Astrocyte (in vitro differentiated cells and primary cell): ENCODE data around the gene SH2B3. TPM values are rescaled to one million over a fixed set of nuclear protein-coding genes. Genes with fewer than 3 reads are reported as not detected.

ENCODE experiments used
- DNase-seq: peaks from one replicate; pipeline ENCODE4 v3.0.0-alpha.2; 2010; ENCODE audit warnings: low read depth
- FAIRE-seq: peaks from 2 replicates; lab custom pipeline; 2011; peaks lifted over from hg19 to GRCh38; lab: Jason Lieb, UNC
- H2AFZ ChIP-seq: 2 replicates; pipeline ENCODE4 v1.6.0; 2012; ENCODE audit warnings: low read depth, low read length, inconsistent platforms
- H3K27ac ChIP-seq: 2 replicates; pipeline ENCODE4 v1.5.1; 2011; ENCODE audit warnings: low read depth, low read length, inconsistent platforms
- H3K27me3 ChIP-seq: 2 replicates; pipeline ENCODE4 v1.6.0; 2011; ENCODE audit warnings: low read length, inconsistent platforms; ENCODE audit not compliant: insufficient read depth
- H3K36me3 ChIP-seq: 2 replicates; pipeline ENCODE4 v1.5.1; 2011; ENCODE audit warnings: low read length, inconsistent platforms; ENCODE audit not compliant: insufficient read depth
- H3K4me1 ChIP-seq: 2 replicates; pipeline ENCODE4 v1.5.1; 2011; ENCODE audit warnings: low read length, inconsistent platforms; ENCODE audit not compliant: insufficient read depth
- H3K4me2 ChIP-seq: 2 replicates; pipeline ENCODE4 v1.6.0; 2012; ENCODE audit warnings: low read length, inconsistent platforms
- H3K4me3 ChIP-seq: 2 replicates; pipeline ENCODE4 v1.5.1; 2011; ENCODE audit warnings: low read depth, mild to moderate bottlenecking, low read length, inconsistent platforms; ENCODE audit not compliant: insufficient read depth
- H3K79me2 ChIP-seq: 2 replicates; pipeline ENCODE4 v1.6.0; 2012; ENCODE audit warnings: mild to moderate bottlenecking, low read length, inconsistent platforms; ENCODE audit not compliant: insufficient read depth
- H3K9ac ChIP-seq: 2 replicates; pipeline ENCODE4 v1.6.0; 2012; ENCODE audit warnings: mild to moderate bottlenecking, low read length, inconsistent platforms
- H3K9me3 ChIP-seq: 2 replicates; pipeline ENCODE4 v1.5.1; 2012; ENCODE audit warnings: low read depth, mild to moderate bottlenecking, low read length, inconsistent platforms; ENCODE audit not compliant: insufficient read depth
- H4K20me1 ChIP-seq: 2 replicates; pipeline ENCODE4 v1.6.0; 2012; ENCODE audit warnings: low read length, inconsistent platforms; ENCODE audit not compliant: insufficient read depth
- H3K27ac Mint-ChIP-seq: one replicate; pipeline ENCODE4 v1.8.0; 2021; ENCODE audit warnings: mild to moderate bottlenecking, mixed read lengths; ENCODE audit not compliant: unreplicated experiment
- H3K27me3 Mint-ChIP-seq: one replicate; pipeline ENCODE4 v1.8.0; 2021; ENCODE audit warnings: low read depth, mixed read lengths; ENCODE audit not compliant: unreplicated experiment
- H3K36me3 Mint-ChIP-seq: one replicate; pipeline ENCODE4 v1.8.0; 2021; ENCODE audit warnings: low read depth, mixed read lengths; ENCODE audit not compliant: unreplicated experiment
- H3K4me1 Mint-ChIP-seq: one replicate; pipeline ENCODE4 v1.8.0; 2021; ENCODE audit warnings: low read depth, mixed read lengths; ENCODE audit not compliant: unreplicated experiment
- H3K4me3 Mint-ChIP-seq: one replicate; pipeline ENCODE4 v1.8.0; 2021; ENCODE audit warnings: mild to moderate bottlenecking, moderate library complexity, mixed read lengths; ENCODE audit not compliant: unreplicated experiment
- H3K9me3 Mint-ChIP-seq: one replicate; pipeline ENCODE4 v1.8.0; 2021; ENCODE audit warnings: mild to moderate bottlenecking, mixed read lengths; ENCODE audit not compliant: unreplicated experiment
- CTCF ChIP-seq: IDR thresholded peaks from 2 replicates; pipeline ENCODE4 v1.5.1; 2011; ENCODE audit warnings: low read depth, mild to moderate bottlenecking, inconsistent platforms, low read length, moderate library complexity; ENCODE audit not compliant: insufficient read depth
- EZH2 ChIP-seq: IDR thresholded peaks from 2 replicates; pipeline ENCODE4 v1.6.1; 2012; ENCODE audit warnings: mild to moderate bottlenecking, low read length, inconsistent platforms; ENCODE audit not compliant: insufficient read depth
- total RNA-seq: library from RNA; stranded (reverse); gene quantifications from 2 replicates; pipeline ENCODE4 v1.2.1, GENCODE V29; 2021

The SH2B3 gene
- total RNA-seq, 1 donor from 2014 or later, result 23.6 TPM

GRCh38 chr12:111455448-111456320 lies 50.0 kb downstream of the SH2B3 start:
- FAIRE-seq, result no peak
- Histone ChIP-seq H3K79me2 (peaks cover 18% of the 10 kb centered on the region), H3K27ac (peak overlapping the region; percentile 52), H3K36me3 (peaks cover 57% of the 10 kb centered on the region), H3K4me2 (no peak overlapping the region), H3K4me1 (peaks cover 12% of the 10 kb centered on the region), H2AFZ (no peak overlapping the region), H3K9me3 (no peaks in the 10 kb centered on the region), H3K4me3 (no peak overlapping the region), H3K27me3 (no peaks in the 10 kb centered on the region), H4K20me1 (peaks cover 58% of the 10 kb centered on the region), H3K9ac (peak overlapping the region; percentile 26)
- TF ChIP-seq CTCF (no peak), EZH2 (no peak)
- Mint-ChIP-seq H3K27ac (peak overlapping the region; percentile 49), H3K36me3 (peaks cover 28% of the 10 kb centered on the region), H3K9me3 (no peaks in the 10 kb centered on the region), H3K4me3 (no peak overlapping the region), H3K4me1 (peaks cover 23% of the 10 kb centered on the region), H3K27me3 (no peaks in the 10 kb centered on the region)
- DNase-seq, result peak; percentile 61

- Histone ChIP-seq H3K27ac (no peak overlapping the region), H3K79me2 (peaks cover 18% of the 10 kb centered on the region), H3K4me1 (peaks cover 12% of the 10 kb centered on the region), H3K4me3 (no peak overlapping the region), H3K9ac (no peak overlapping the region), H3K4me2 (no peak overlapping the region), H2AFZ (no peak overlapping the region), H3K27me3 (no peaks in the 10 kb centered on the region), H4K20me1 (peaks cover 45% of the 10 kb centered on the region), H3K36me3 (peaks cover 44% of the 10 kb centered on the region), H3K9me3 (no peaks in the 10 kb centered on the region)
- H3K27me3 Mint-ChIP-seq, result no peaks in the 10 kb centered on the region
- DNase-seq, result no peak
- FAIRE-seq, result no peak
- peaks cover 23% of the 10 kb centered on the region for H3K4me1 Mint-ChIP-seq
- H3K4me3 Mint-ChIP-seq, result no peak overlapping the region
- no peak for TF ChIP-seq CTCF
- peaks cover 28% of the 10 kb centered on the region for H3K36me3 Mint-ChIP-seq
- H3K9me3 Mint-ChIP-seq, result no peaks in the 10 kb centered on the region
- no peak overlapping the region for H3K27ac Mint-ChIP-seq
Observed at GRCh38 chr12:111457071-111457470, 51.3 kb downstream of the SH2B3 start.

- peaks cover 17% of the 10 kb centered on the region for H3K4me1 ChIP-seq
- no peak overlapping the region for H3K4me2 ChIP-seq
- no peak overlapping the region for H3K27ac ChIP-seq
- no peak overlapping the region for H3K9ac ChIP-seq
- peaks cover 43% of the 10 kb centered on the region for H4K20me1 ChIP-seq
- no peaks in the 10 kb centered on the region for H3K27me3 ChIP-seq
- Mint-ChIP-seq H3K4me3 (no peak overlapping the region), H3K27ac (no peak overlapping the region), H3K27me3 (no peaks in the 10 kb centered on the region), H3K36me3 (peaks cover 28% of the 10 kb centered on the region), H3K4me1 (peaks cover 28% of the 10 kb centered on the region), H3K9me3 (no peaks in the 10 kb centered on the region)
- H3K4me3 ChIP-seq, result no peak overlapping the region
- no peak overlapping the region for H2AFZ ChIP-seq
- FAIRE-seq, result no peak
- H3K36me3 ChIP-seq, result peaks cover 39% of the 10 kb centered on the region
- no peaks in the 10 kb centered on the region for H3K9me3 ChIP-seq
- DNase-seq, result no peak
- no peak for TF ChIP-seq CTCF
- no peak for TF ChIP-seq EZH2
- H3K79me2 ChIP-seq, result peaks cover 18% of the 10 kb centered on the region
Observed at GRCh38 chr12:111457577-111457976, 51.9 kb downstream of the SH2B3 start.
